SH-SY5Y (cell line): ENCODE data around the gene DOCK3.

Experiments
- GATA2 ChIP-seq: IDR thresholded peaks from 2 replicates; pipeline ENCODE4 v1.6.1; 2011; ENCODE audit warnings: mild to moderate bottlenecking, low read depth, low read length
- GATA3 ChIP-seq: IDR thresholded peaks from 2 replicates; pipeline ENCODE4 v1.6.1; 2011; ENCODE audit warnings: low read depth, mild to moderate bottlenecking, low read length, moderate library complexity

- TF ChIP-seq GATA2 (no peak), GATA3 (no peak)
Observed at GRCh38 chr3:51396401-51396800, 721.7 kb downstream of the DOCK3 start.
